WERI-Rb-1 (cell line): ENCODE data around the gene NSL1.
"Not testable (repeated sequence)": the region's sequence is repeated elsewhere in the genome, so short reads cannot be mapped to it uniquely, and the experiment has no call there.

Source experiments
- DNase-seq: peaks from one replicate; pipeline ENCODE4 v3.0.0-alpha.2; 2020
- H3K27ac ChIP-seq: fragments of 250-450 bp; sonication (Bioruptor Pico); 2 replicates; pipeline ENCODE4 v1.5.1; 2020; ENCODE audit warnings: mild to moderate bottlenecking, moderate library complexity
- H3K27me3 ChIP-seq: fragments of 250-450 bp; sonication (Bioruptor Pico); 2 replicates; pipeline ENCODE4 v1.5.1; 2021; ENCODE audit warnings: mild to moderate bottlenecking, low read depth, moderate library complexity; ENCODE audit not compliant: insufficient read depth, severe bottlenecking
- H3K36me3 ChIP-seq: fragments of 250-450 bp; sonication (Bioruptor Pico); 2 replicates; pipeline ENCODE4 v1.5.1; 2020; ENCODE audit warnings: mild to moderate bottlenecking, moderate library complexity
- H3K4me3 ChIP-seq: 2 replicates; pipeline ENCODE4 v1.5.1; 2011; ENCODE audit warnings: low read depth, mild to moderate bottlenecking, control low read depth, low read length
- H3K9me3 ChIP-seq: fragments of 250-450 bp; sonication (Bioruptor Pico); 2 replicates; pipeline ENCODE4 v1.5.1; 2021; ENCODE audit warnings: mild to moderate bottlenecking, moderate library complexity; ENCODE audit not compliant: severe bottlenecking
- CTCF ChIP-seq: IDR thresholded peaks from 2 replicates; pipeline ENCODE4 v1.5.1; 2011; ENCODE audit warnings: low read depth, mild to moderate bottlenecking, control low read depth, inconsistent platforms, low read length

NSL1 gene

GRCh38 chr1:212727386-212728181 lies 64.0 kb downstream of the NSL1 start:
- H3K27ac ChIP-seq: no peak overlapping the region
- TF ChIP-seq CTCF: no peak
- H3K9me3 ChIP-seq: peaks cover 5% of the 10 kb centered on the region
- H3K27me3 ChIP-seq: no peaks in the 10 kb centered on the region
- H3K4me3 ChIP-seq: no peak overlapping the region
- no peak for DNase-seq
- H3K36me3 ChIP-seq: no peaks in the 10 kb centered on the region; the same call in 1 of the 2 replicates

GRCh38 chr1:212724679-212725078 lies 66.9 kb downstream of the NSL1 start:
- not testable (repeated sequence) for H3K9me3 ChIP-seq, H3K27me3 ChIP-seq, DNase-seq, H3K4me3 ChIP-seq, H3K27ac ChIP-seq, H3K36me3 ChIP-seq

GRCh38 chr1:212722270-212722957 lies 69.2 kb downstream of the NSL1 start:
- H3K9me3 ChIP-seq: peaks cover 5% of the 10 kb centered on the region
- no peak for TF ChIP-seq CTCF
- H3K4me3 ChIP-seq: no peak overlapping the region
- no peak overlapping the region for H3K27ac ChIP-seq
- DNase-seq: no peak
- no peaks in the 10 kb centered on the region for H3K27me3 ChIP-seq
- no peaks in the 10 kb centered on the region for H3K36me3 ChIP-seq

GRCh38 chr1:212721388-212722247 lies 70.0 kb downstream of the NSL1 start:
- no peaks in the 10 kb centered on the region for H3K27me3 ChIP-seq
- H3K36me3 ChIP-seq: no peaks in the 10 kb centered on the region
- H3K4me3 ChIP-seq: no peak overlapping the region
- no peak overlapping the region for H3K27ac ChIP-seq
- H3K9me3 ChIP-seq: peaks cover 5% of the 10 kb centered on the region
- no peak for DNase-seq
- no peak for TF ChIP-seq CTCF

GRCh38 chr1:212719633-212720032 lies 71.9 kb downstream of the NSL1 start:
- H3K9me3 ChIP-seq: peaks cover 3% of the 10 kb centered on the region
- no peaks in the 10 kb centered on the region for H3K27me3 ChIP-seq
- DNase-seq: no peak
- no peak for TF ChIP-seq CTCF
- H3K36me3 ChIP-seq: no peaks in the 10 kb centered on the region
- H3K4me3 ChIP-seq: no peak overlapping the region
- H3K27ac ChIP-seq: no peak overlapping the region

- H3K9me3 ChIP-seq: peaks cover 5% of the 10 kb centered on the region
- H3K36me3 ChIP-seq: no peaks in the 10 kb centered on the region
- DNase-seq: no peak
- no peaks in the 10 kb centered on the region for H3K27me3 ChIP-seq
- 0 out of 2 replicates have a peak, but pooled peaks have one; percentile 12 for TF ChIP-seq CTCF
- no peak overlapping the region for H3K27ac ChIP-seq
- no peak overlapping the region for H3K4me3 ChIP-seq
Measured at GRCh38 chr1:212718499-212718898, 73.1 kb downstream of the NSL1 start.
